ENCODE results near the gene PLPPR3. TPM values are rescaled to one million over a fixed set of nuclear protein-coding genes. Genes with fewer than 3 reads are reported as not detected.

The PLPPR3 gene
- total RNA-seq, 1 donor from 2014 or later: not detected

GRCh38 chr19:799076-799881 is 22.5 kb downstream of the PLPPR3 start:
- DNase-seq: no peak
- peak overlapping the region; percentile 100 for H3K27ac ChIP-seq (replicated peaks)
- H3K36me3 ChIP-seq: peaks cover 21% of the 10 kb centered on the region
- H3K9me3 ChIP-seq (replicated peaks): no peaks in the 10 kb centered on the region
- peak overlapping the region; percentile 77 for H3K4me3 ChIP-seq
- H3K4me1 ChIP-seq: peaks cover 79% of the 10 kb centered on the region
- intact Hi-C loops (cut with micrococcal nuclease): no loop called here
- no peak for TF ChIP-seq CTCF (IDR thresholded peaks at IDR 0.05; ENCODE audit: borderline replicate concordance)
- H3K27me3 ChIP-seq (ENCODE audit: low read depth): no peaks in the 10 kb centered on the region

- H3K36me3 ChIP-seq: peaks cover 13% of the 10 kb centered on the region
- peak overlapping the region; percentile 100 for H3K27ac ChIP-seq (replicated peaks)
- peak overlapping the region; percentile 77 for H3K4me3 ChIP-seq
- intact Hi-C loops (cut with micrococcal nuclease): no loop called here
- no peaks in the 10 kb centered on the region for H3K27me3 ChIP-seq (ENCODE audit: low read depth)
- H3K9me3 ChIP-seq (replicated peaks): no peaks in the 10 kb centered on the region
- DNase-seq: no peak
- peaks cover 71% of the 10 kb centered on the region for H3K4me1 ChIP-seq
- no peak for TF ChIP-seq CTCF (IDR thresholded peaks at IDR 0.05; ENCODE audit: borderline replicate concordance)
Measured at GRCh38 chr19:798415-799075, 23.2 kb downstream of the PLPPR3 start.

GRCh38 chr19:797528-798414 is 24.0 kb downstream of the PLPPR3 start:
- intact Hi-C loops (cut with micrococcal nuclease): no loop called here

GRCh38 chr19:796692-797527 is 24.8 kb downstream of the PLPPR3 start, which contains the start of gene PTBP1:
PTBP1 (plus strand) TSS chr19:797452; CDS start chr19:797498, 46 bp downstream.
- DNase-seq: peak; percentile 100
- intact Hi-C loops (cut with micrococcal nuclease): no loop called here

More at GRCh38 chr19:797528-798414, 24.0 kb downstream of the PLPPR3 start:
- H3K4me1 ChIP-seq: peaks cover 66% of the 10 kb centered on the region
- H3K36me3 ChIP-seq: peaks cover 11% of the 10 kb centered on the region
- H3K27me3 ChIP-seq (ENCODE audit: low read depth): no peaks in the 10 kb centered on the region
- no peaks in the 10 kb centered on the region for H3K9me3 ChIP-seq (replicated peaks)
- H3K4me3 ChIP-seq: peak overlapping the region; percentile 77
- no peak for TF ChIP-seq CTCF (IDR thresholded peaks at IDR 0.05; ENCODE audit: borderline replicate concordance)
- peak overlapping the region; percentile 100 for H3K27ac ChIP-seq (replicated peaks)
- peak; percentile 91 for DNase-seq

More at GRCh38 chr19:796692-797527, 24.8 kb downstream of the PLPPR3 start, which contains the start of gene PTBP1:
- TF ChIP-seq CTCF (IDR thresholded peaks at IDR 0.05; ENCODE audit: borderline replicate concordance): peak; percentile 39
- peaks cover 11% of the 10 kb centered on the region for H3K36me3 ChIP-seq
- no peaks in the 10 kb centered on the region for H3K9me3 ChIP-seq (replicated peaks)
- H3K27ac ChIP-seq (replicated peaks): peak within 1 kb of the TSS; percentile 100
- peaks cover 66% of the 10 kb centered on the region for H3K4me1 ChIP-seq
- H3K4me3 ChIP-seq: peak within 1 kb of the TSS; percentile 77
- no peaks in the 10 kb centered on the region for H3K27me3 ChIP-seq (ENCODE audit: low read depth)
